Activated CD4-positive, alpha-beta T cell treated with anti-CD3 and anti-CD28 coated beads, Interleukin-2, Interleukin-6, amounts not matched to agents 100 ng/mL and 50 ng/mL, durations not matched to agents 16 hours and 8 hours (primary cell): Measurements from ENCODE around the gene TBC1D14.
A peak's percentile ranks its signal among the peaks of the same experiment; 100 is the strongest.

Source experiments
- DNase-seq: peaks from one replicate; pipeline ENCODE4 v3.0.0-alpha.2; 2020

TBC1D14 gene

GRCh38 chr4:7046971-7047370, 137.3 kb downstream of the TBC1D14 start:
- no peak for DNase-seq

- no peak for DNase-seq
These were observed 139.0 kb downstream of the TBC1D14 start for GRCh38 chr4:7048642-7049041.

GRCh38 chr4:7049295-7049694, 139.7 kb downstream of the TBC1D14 start:
- no peak for DNase-seq

GRCh38 chr4:7049739-7050138, 140.1 kb downstream of the TBC1D14 start:
- no peak for DNase-seq

GRCh38 chr4:7050481-7051143, 141.0 kb downstream of the TBC1D14 start:
- DNase-seq: no peak

- no peak for DNase-seq
These were observed 141.5 kb downstream of the TBC1D14 start for GRCh38 chr4:7051144-7051495.

- DNase-seq: no peak
These were observed 142.3 kb downstream of the TBC1D14 start for GRCh38 chr4:7051905-7052304.

- DNase-seq: no peak
These were observed 142.7 kb downstream of the TBC1D14 start for GRCh38 chr4:7052313-7052712.

GRCh38 chr4:7052923-7053715, 143.5 kb downstream of the TBC1D14 start:
- DNase-seq: peak; percentile 32

- no peak for DNase-seq
These were observed 144.7 kb downstream of the TBC1D14 start for GRCh38 chr4:7054106-7054880.

- no peak for DNase-seq
These were observed 145.7 kb downstream of the TBC1D14 start for GRCh38 chr4:7055111-7055989.

- DNase-seq: no peak
These were observed 146.3 kb downstream of the TBC1D14 start for GRCh38 chr4:7055990-7056325.

- no peak for DNase-seq
These were observed 149.2 kb downstream of the TBC1D14 start for GRCh38 chr4:7058792-7059191.

GRCh38 chr4:7059662-7060061, 150.0 kb downstream of the TBC1D14 start:
- DNase-seq: no peak

- no peak for DNase-seq
These were observed 150.9 kb downstream of the TBC1D14 start for GRCh38 chr4:7060346-7061150.

- DNase-seq: no peak
These were observed 152.2 kb downstream of the TBC1D14 start for GRCh38 chr4:7061815-7062214.

GRCh38 chr4:7062816-7063215, 153.2 kb downstream of the TBC1D14 start:
- no peak for DNase-seq

GRCh38 chr4:7063362-7063761, 153.7 kb downstream of the TBC1D14 start:
- DNase-seq: no peak

GRCh38 chr4:7066006-7066405, 156.4 kb downstream of the TBC1D14 start:
- no peak for DNase-seq

GRCh38 chr4:7066493-7066892, 156.9 kb downstream of the TBC1D14 start:
- no peak for DNase-seq

- DNase-seq: no peak
These were observed 157.5 kb downstream of the TBC1D14 start for GRCh38 chr4:7067126-7067451.
